GM12874 (cell line): ENCODE results near the gene HMGCLL1.
A peak's percentile ranks its signal among the peaks of the same experiment; 100 is the strongest.

Source experiments
- TF ChIP-seq, protein P1 (sequence below): IDR thresholded peaks from 2 replicates; pipeline ENCODE4 v1.5.1; 2011; ENCODE audit warnings: low read depth, mild to moderate bottlenecking, control low read depth, low read length, moderate library complexity; ENCODE audit not compliant: insufficient read depth

The HMGCLL1 gene

DNA sequence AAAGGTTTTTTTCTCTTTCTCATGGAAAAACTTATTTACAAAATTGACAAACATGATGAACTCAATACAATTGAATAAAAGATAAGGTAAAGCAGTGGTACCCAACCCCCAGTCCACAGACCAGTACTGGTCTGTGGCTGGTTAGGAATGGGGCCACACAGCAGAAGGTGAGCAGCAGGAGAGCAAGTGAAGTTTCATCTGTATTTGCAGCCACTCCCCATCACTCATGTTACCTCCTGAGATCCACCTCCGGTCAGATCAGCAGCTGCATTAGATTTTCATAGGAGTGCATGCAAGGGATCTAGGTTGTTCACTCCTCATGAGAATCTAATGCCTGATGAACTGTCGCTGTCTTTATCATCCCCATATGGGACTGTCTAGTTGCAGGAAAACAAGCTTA lies 47.5 kb downstream of the HMGCLL1 start:
- TF ChIP-seq, protein P1, sequence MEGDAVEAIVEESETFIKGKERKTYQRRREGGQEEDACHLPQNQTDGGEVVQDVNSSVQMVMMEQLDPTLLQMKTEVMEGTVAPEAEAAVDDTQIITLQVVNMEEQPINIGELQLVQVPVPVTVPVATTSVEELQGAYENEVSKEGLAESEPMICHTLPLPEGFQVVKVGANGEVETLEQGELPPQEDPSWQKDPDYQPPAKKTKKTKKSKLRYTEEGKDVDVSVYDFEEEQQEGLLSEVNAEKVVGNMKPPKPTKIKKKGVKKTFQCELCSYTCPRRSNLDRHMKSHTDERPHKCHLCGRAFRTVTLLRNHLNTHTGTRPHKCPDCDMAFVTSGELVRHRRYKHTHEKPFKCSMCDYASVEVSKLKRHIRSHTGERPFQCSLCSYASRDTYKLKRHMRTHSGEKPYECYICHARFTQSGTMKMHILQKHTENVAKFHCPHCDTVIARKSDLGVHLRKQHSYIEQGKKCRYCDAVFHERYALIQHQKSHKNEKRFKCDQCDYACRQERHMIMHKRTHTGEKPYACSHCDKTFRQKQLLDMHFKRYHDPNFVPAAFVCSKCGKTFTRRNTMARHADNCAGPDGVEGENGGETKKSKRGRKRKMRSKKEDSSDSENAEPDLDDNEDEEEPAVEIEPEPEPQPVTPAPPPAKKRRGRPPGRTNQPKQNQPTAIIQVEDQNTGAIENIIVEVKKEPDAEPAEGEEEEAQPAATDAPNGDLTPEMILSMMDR = no peak

DNA sequence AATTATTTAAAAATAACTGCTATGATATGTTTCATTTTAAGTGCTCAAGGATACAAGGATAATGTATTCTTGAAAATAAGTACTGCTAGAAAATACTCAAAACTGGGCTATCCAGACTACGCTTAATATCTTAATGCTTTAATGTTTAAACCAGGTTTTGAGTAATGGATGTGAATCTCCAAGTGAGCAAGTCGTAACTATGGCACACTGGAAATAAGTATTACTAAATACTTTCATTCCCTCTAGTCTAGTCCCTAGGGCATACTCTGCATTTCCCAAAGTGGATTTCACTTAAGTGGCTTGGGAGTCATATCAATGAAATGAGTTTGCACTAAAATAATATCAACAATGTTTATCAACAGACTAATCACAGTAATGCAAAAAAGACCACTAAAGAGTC lies 48.1 kb downstream of the HMGCLL1 start:
- TF ChIP-seq, protein P1 = no peak

DNA sequence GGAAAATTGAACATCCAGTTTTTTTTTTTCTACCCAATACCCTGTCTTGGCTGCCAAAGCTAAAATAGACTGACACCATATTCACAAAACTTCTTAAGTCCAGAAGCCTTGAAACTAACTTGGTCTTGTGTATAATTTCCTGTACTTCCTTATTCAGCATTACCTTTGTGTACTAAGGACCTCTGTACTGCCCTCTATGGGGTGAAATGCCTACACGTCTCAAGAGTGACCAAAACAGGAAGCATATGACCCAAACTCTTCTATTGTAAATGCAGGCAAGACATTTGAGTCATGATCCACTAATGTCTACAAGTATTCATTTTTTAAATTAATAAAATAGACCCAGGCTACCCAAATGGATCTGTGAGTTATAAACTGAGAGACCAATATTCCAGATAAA lies 50.4 kb downstream of the HMGCLL1 start:
- TF ChIP-seq, protein P1 = peak; percentile 37; the same call in 1 of the 2 replicates

DNA sequence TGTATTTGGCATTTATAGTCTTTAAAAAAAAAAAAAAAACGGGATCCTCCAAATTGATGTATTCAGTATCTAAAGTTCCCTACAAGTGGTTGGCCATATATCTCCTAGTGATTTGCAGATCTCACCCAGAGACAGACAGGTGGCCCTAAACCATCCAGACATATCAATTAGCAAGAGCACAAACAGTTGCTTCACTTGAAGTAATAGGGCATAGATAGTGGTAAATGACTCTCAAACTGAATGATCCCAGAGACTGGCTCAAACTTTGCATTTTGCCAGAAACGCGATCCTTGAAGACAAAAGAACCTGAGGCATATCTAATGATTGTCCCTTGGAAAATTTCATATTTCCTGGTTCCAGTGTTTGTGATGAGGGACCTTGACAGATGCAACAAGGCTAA lies 54.6 kb downstream of the HMGCLL1 start:
- TF ChIP-seq, protein P1 = no peak

DNA sequence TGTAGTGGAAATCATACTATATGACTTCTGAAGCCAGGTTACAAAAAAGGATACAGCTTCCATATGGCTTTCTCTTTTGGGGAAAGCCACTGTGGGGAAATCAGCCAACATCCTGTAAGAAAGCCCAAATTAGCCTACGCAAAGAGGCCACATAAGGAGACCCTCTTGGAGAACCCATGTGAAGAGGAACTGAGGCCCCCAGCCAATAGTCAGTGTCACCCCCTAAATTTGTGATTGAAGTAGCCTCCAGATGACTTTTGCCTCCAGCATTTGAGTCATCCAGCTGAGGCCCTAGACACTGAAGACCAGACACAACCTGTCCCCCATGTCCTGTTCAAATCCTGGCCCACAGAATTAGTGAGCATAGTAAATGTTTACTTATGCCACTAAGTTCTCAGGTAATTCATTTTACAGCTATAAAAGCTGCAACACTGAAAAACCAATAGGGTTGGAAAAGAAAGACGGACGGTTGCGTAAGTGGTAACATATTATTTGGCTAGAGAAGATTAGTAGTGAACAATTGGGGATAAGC lies 60.4 kb downstream of the HMGCLL1 start:
- TF ChIP-seq, protein P1 = no peak

DNA sequence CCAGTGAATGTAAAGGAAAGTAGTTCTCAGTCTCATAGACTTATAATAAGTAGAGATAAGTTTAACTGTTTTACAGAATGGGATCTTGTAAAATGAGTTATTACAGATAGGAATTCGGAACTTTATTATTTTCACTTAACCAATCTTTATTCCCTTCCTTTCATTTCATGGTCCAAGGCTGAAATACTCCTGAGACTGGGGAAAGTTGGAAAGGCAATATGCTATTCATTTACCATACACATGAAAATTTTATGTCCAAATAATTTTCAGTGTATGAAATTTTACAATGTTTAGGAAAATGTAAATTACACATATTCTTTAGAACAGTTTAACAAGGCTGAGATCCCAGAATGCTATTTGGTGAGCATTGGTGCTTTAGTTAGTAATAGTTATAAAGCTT lies 62.3 kb downstream of the HMGCLL1 start:
- TF ChIP-seq, protein P1 = no peak

DNA sequence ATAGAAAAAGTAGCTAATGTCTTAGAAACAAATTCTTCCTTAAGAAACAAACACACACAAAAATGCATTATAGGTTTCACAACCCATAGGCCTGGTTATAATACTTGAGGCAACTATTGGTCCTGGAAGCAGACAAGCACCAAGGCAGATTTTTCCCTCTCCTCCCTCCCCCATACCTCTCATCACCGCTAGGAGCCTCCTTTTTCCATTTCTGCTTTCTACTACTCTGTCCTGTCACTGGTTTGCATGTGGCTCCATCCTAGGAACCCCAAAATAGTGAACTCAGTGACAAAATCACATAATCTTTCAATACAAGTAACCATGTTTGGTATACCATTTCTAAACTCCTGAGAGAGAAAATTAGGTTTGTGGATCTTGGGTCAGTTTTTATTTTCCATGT lies 66.1 kb downstream of the HMGCLL1 start:
- TF ChIP-seq, protein P1 = no peak

DNA sequence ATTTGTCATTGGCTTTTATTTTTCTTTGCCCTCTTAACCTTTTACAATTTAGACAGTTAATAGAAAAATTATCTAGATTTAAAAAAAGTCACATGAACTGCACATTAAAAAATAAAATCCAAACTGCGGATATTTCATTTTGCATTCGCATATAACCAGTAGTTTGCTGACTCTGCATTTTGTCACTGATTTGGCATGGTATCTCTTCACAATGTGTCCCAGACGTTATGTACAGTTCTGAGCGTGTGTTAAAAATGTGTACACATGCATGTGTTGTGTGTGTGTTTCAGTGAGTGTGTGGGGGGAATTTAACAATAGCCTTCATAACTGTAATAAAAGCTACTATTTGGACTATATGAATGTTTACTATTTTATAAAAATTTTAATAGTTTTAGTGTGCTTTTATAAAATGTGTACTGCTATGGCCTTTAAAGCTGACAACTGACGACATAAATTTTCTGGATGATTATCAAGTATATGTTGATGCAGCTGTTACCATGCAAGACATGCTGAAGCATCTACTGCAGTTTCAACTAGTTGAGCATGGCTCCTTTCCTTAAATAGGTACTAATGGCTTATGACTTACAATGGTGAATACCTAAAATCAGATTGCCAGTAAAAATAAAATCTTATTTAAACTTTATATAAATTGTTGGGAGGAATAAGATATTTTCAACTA lies 67.7 kb downstream of the HMGCLL1 start:
- TF ChIP-seq, protein P1 = no peak
